HepG2 (cell line): ENCODE data around the gene ADI1. TPM values are rescaled to one million over a fixed set of nuclear protein-coding genes. Genes with fewer than 3 reads are reported as not detected.

Experiments
- ATAC-seq: fragments of 200-7000 bp; cut with Tn5 transposase; 3 replicates; pipeline ENCODE4 v1.9.1; 2020; ENCODE audit warnings: mild to moderate bottlenecking, moderate library complexity
- BruUV-seq: library from RNA; stranded (reverse); fragments of 400-500 nt; replicated peaks from 2 replicates; lab custom pipeline; 2021; lab: Mats Ljungman, UMichigan
- CTCF ChIA-PET: fragments of 300-600 bp; formaldehyde crosslinking; extraction: SDS; loops from one replicate; lab custom pipeline; 2021; ENCODE audit warnings: low total read pairs, inconsistent platforms, low intra/inter-chr PET ratio; lab: Yijun Ruan, JAX
- POLR2A ChIA-PET: fragments of 350-600 bp; sonication (Branson Sonifier 250); formaldehyde crosslinking; loops from one replicate; lab custom pipeline; 2020; ENCODE audit warnings: antibody characterized with exemption, inconsistent platforms; lab: Yijun Ruan, JAX
- DNase-seq: peaks from one replicate; pipeline ENCODE4 v3.0.0-alpha.2; 2015; ENCODE audit warnings: low spot score
- FAIRE-seq: peaks from 3 replicates; lab custom pipeline; 2011; peaks lifted over from hg19 to GRCh38; lab: Jason Lieb, UNC
- H2AFZ ChIP-seq: one replicate; pipeline ENCODE4 v1.6.1; 2011; ENCODE audit warnings: low read length, inconsistent platforms
- H3K27ac ChIP-seq: fragments of 300-600 bp; 3 replicates; pipeline ENCODE4 v1.8.0; 2011; ENCODE audit warnings: mixed run types, mild to moderate bottlenecking, mixed read lengths, low read length, inconsistent platforms; ENCODE audit not compliant: insufficient read depth; ENCODE audit errors: extremely low read length
- H3K27me3 ChIP-seq, 2 experiments: fragments of 200-600 bp in 1 of 2; 2 replicates in 1 of 2; 3 replicates in 1 of 2; pipeline versions ENCODE4 v1.6.0 to v1.8.0; 2011; ENCODE audit warnings: low read length in 2 of 2, mild to moderate bottlenecking in 2 of 2, moderate library complexity in 2 of 2, inconsistent platforms in 1 of 2; ENCODE audit not compliant: insufficient read depth in 2 of 2, control insufficient read depth in 1 of 2
- H3K36me3 ChIP-seq, 2 experiments: fragments of 200-600 bp in 1 of 2; replicated peaks in 1 of 2; 2 replicates in 1 of 2; 3 replicates in 1 of 2; pipeline versions ENCODE4 v1.5.1 to v1.8.0; 2011; ENCODE audit warnings: low read length in 2 of 2, inconsistent platforms in 1 of 2; ENCODE audit not compliant: insufficient read depth in 2 of 2, control insufficient read depth in 1 of 2
- H3K4me1 ChIP-seq: 2 replicates; pipeline ENCODE4 v1.5.1; 2012; ENCODE audit warnings: low read length, inconsistent platforms; ENCODE audit not compliant: insufficient read depth
- H3K4me2 ChIP-seq: 2 replicates; pipeline ENCODE4 v1.6.0; 2011; ENCODE audit warnings: low read depth, low read length, inconsistent platforms
- H3K4me3 ChIP-seq, 3 experiments: fragments of 200-600 bp in 1 of 3; sonication (generic), shearing (Covaris generic) in 1 of 3; replicated peaks in 1 of 3; 2 replicates each; pipeline ENCODE4 v1.5.1; 2011 to 2016; ENCODE audit warnings: low read length in 3 of 3, inconsistent platforms in 2 of 3, low read depth in 2 of 3, mild to moderate bottlenecking in 2 of 3, control low read depth in 1 of 3, mixed read lengths in 1 of 3; ENCODE audit not compliant: insufficient read depth in 1 of 3
- H3K79me2 ChIP-seq: one replicate; pipeline ENCODE4 v1.6.1; 2011; ENCODE audit warnings: low read length, inconsistent platforms; ENCODE audit not compliant: insufficient read depth
- H3K9ac ChIP-seq: 2 replicates; pipeline ENCODE4 v1.6.0; 2011; ENCODE audit warnings: mild to moderate bottlenecking, low read depth, low read length, inconsistent platforms; ENCODE audit not compliant: insufficient read depth
- H3K9me3 ChIP-seq: 2 replicates; pipeline ENCODE4 v1.5.1; 2012; ENCODE audit warnings: mild to moderate bottlenecking, low read length
- H4K20me1 ChIP-seq: 2 replicates; pipeline ENCODE4 v1.6.0; 2011; ENCODE audit warnings: inconsistent platforms, mild to moderate bottlenecking, low read length, moderate library complexity; ENCODE audit not compliant: insufficient read depth
- FOXM1 ChIP-seq: sonication (generic); formaldehyde crosslinking; IDR thresholded peaks from 2 replicates; pipeline ENCODE4 v1.5.0; 2020; ENCODE audit warnings: missing genetic modification reagents
- HOXA9 ChIP-seq: sonication (generic); formaldehyde crosslinking; IDR thresholded peaks from 2 replicates; pipeline ENCODE4 v1.8.1; 2022; ENCODE audit warnings: missing genetic modification reagents, mild to moderate bottlenecking, moderate library complexity, borderline replicate concordance
- MIER3 ChIP-seq: IDR thresholded peaks from 2 replicates; pipeline ENCODE4 v1.6.1; 2016; ENCODE audit warnings: missing compliant biosample characterization, borderline replicate concordance
- NFAT5 ChIP-seq: sonication (generic); formaldehyde crosslinking; IDR thresholded peaks from 2 replicates; pipeline ENCODE4 v1.4.0; 2020; ENCODE audit warnings: missing genetic modification reagents
- SMAD9 ChIP-seq: sonication (generic); formaldehyde crosslinking; IDR thresholded peaks from 2 replicates; pipeline ENCODE4 v1.5.1; 2020; ENCODE audit warnings: mild to moderate bottlenecking, missing genetic modification reagents
- TEAD2 ChIP-seq: sonication (generic); formaldehyde crosslinking; IDR thresholded peaks from 2 replicates; pipeline ENCODE4 v1.9.0; 2021; ENCODE audit warnings: missing genetic modification reagents
- THYN1 ChIP-seq: sonication (generic); formaldehyde crosslinking; IDR thresholded peaks from 2 replicates; pipeline ENCODE4 v1.8.1; 2023; ENCODE audit warnings: low read depth, mild to moderate bottlenecking, moderate library complexity, missing genetic modification reagents, borderline replicate concordance
- ZKSCAN5 ChIP-seq: sonication (generic); formaldehyde crosslinking; IDR thresholded peaks from 2 replicates; pipeline ENCODE4 v1.5.1; 2020; ENCODE audit warnings: mild to moderate bottlenecking, missing genetic modification reagents
- ZNF605 ChIP-seq: sonication (generic); formaldehyde crosslinking; IDR thresholded peaks from 2 replicates; pipeline ENCODE4 v1.8.0; 2022; ENCODE audit warnings: mild to moderate bottlenecking, missing genetic modification reagents
- ZNF713 ChIP-seq: sonication (generic); formaldehyde crosslinking; IDR thresholded peaks from 2 replicates; pipeline ENCODE4 v1.4.0; 2020; ENCODE audit warnings: mild to moderate bottlenecking, missing genetic modification reagents
- WGBS: methylation state at CpG from one replicate; pipeline ENCODE4 v1.1.6; 2017; ENCODE audit warnings: low lambda C conversion rate; 5-methylcytosine and 5-hydroxymethylcytosine counted together
- in situ Hi-C: cut with HindIII; loops from 2 replicates; pipeline ENCODE4 v1.10.0; 2017; ENCODE audit warnings: low pct_unique_long_range_greater_than_20kb; ENCODE audit not compliant: extremely low pct_ligation_motif_present
- intact Hi-C: fragments of 100-400 bp; cut with micrococcal nuclease; formaldehyde crosslinking; loops from one replicate; pipeline ENCODE4 v1.10.0; 2022; ENCODE audit not compliant: unreplicated experiment
- polyA plus RNA-seq, 8 experiments: library from polyadenylated mRNA; depleted of rRNA in 3 of 8; stranded (reverse) in 7 of 8; unstranded in 1 of 8; fragments of >200 nt; fragmentation: Illumina TruSeq in 4 of 8; extraction: Trizol in 4 of 8; gene quantifications; 2 replicates each; pipeline versions ENCODE4 v1.2.1 to v1.2.3, GENCODE V29; 2011 to 2016; ENCODE audit warnings: low read depth in 4 of 8, missing spikeins in 1 of 8, mixed read lengths in 1 of 8; ENCODE audit not compliant: insufficient read depth in 1 of 8
- total RNA-seq, 5 experiments: library from RNA; depleted of rRNA; stranded (reverse); fragments of >200 nt; fragmentation: Illumina TruSeq; extraction: Trizol; gene quantifications; 2 replicates each; pipeline ENCODE4 v1.2.3, GENCODE V29; 2016; ENCODE audit warnings: low read depth in 1 of 5

ADI1 gene
- total and polyA plus RNA-seq, 2 of the 13 experiments (the other 11 are each of a cell fraction or from before 2014, with no cell fraction given) = 28.7 to 123 TPM

GRCh38 chr2:3451926-3452671, 67.2 kb downstream of the ADI1 start:
- Histone ChIP-seq H3K4me3 (no peak overlapping the region), H4K20me1 (no peaks in the 10 kb centered on the region), H3K9ac (no peak overlapping the region), H3K4me2 (no peak overlapping the region), H2AFZ (no peak overlapping the region), H3K27me3 (no peaks in the 10 kb centered on the region), H3K4me1 (peaks cover 20% of the 10 kb centered on the region), H3K9me3 (no peaks in the 10 kb centered on the region), H3K36me3 (peaks cover 17 to 49% of the 10 kb centered on the region in 2 experiments), H3K79me2 (no peaks in the 10 kb centered on the region), H3K27ac (no peak overlapping the region)
- 97% methylated on average over 13 of the region's 17 CpGs for WGBS
- in situ Hi-C loops (no loop called here), intact Hi-C loops (no loop called here)
- ATAC-seq = no peak
- ChIA-PET POLR2A (no interaction called here), CTCF (no interaction called here)
- no peak for DNase-seq
- BruUV-seq = no TSS peak
- TF ChIP-seq THYN1 (CRISPR knock-in tag) (no peak), ZNF605 (CRISPR knock-in tag) (no peak), ZKSCAN5 (no peak), TEAD2 (no peak), FOXM1 (CRISPR knock-in tag) (no peak), MIER3 (CRISPR knock-in tag) (no peak), HOXA9 (CRISPR knock-in tag) (no peak)
- no peak for FAIRE-seq

GRCh38 chr2:3451169-3451568, 68.2 kb downstream of the ADI1 start:
- CTCF ChIA-PET = no interaction called here
- no peak for FAIRE-seq
- no TSS peak for BruUV-seq

More at GRCh38 chr2:3451169-3451568, 68.2 kb downstream of the ADI1 start:
- H3K79me2 ChIP-seq = no peaks in the 10 kb centered on the region
- H3K4me1 ChIP-seq = peaks cover 21% of the 10 kb centered on the region
- POLR2A ChIA-PET = interaction anchor here (1.1 kb wide), 1 partner anchor 15 kb away, joined by 3 read pairs; no protein-coding TSS in a partner anchor
- in situ Hi-C loops (no loop called here), intact Hi-C loops (no loop called here)
- peaks cover 17 to 49% of the 10 kb centered on the region in 2 experiments for H3K36me3 ChIP-seq
- H3K9me3 ChIP-seq = no peaks in the 10 kb centered on the region
- H3K9ac ChIP-seq = no peak overlapping the region
- TF ChIP-seq SMAD9 (CRISPR knock-in tag) (no peak), NFAT5 (CRISPR knock-in tag) (no peak), ZNF713 (CRISPR knock-in tag) (no peak)
- DNase-seq (no peak), ATAC-seq (no peak)
- no peak overlapping the region for H2AFZ ChIP-seq
- no peaks in the 10 kb centered on the region for H4K20me1 ChIP-seq
- no peak overlapping the region for H3K4me3 ChIP-seq
- H3K27me3 ChIP-seq = no peaks in the 10 kb centered on the region
- WGBS = over 99% methylated on average over 4 of the region's 4 CpGs
- no peak overlapping the region for H3K4me2 ChIP-seq
- H3K27ac ChIP-seq = no peak overlapping the region
